ENCODE results near the gene SGMS1.

DNA sequence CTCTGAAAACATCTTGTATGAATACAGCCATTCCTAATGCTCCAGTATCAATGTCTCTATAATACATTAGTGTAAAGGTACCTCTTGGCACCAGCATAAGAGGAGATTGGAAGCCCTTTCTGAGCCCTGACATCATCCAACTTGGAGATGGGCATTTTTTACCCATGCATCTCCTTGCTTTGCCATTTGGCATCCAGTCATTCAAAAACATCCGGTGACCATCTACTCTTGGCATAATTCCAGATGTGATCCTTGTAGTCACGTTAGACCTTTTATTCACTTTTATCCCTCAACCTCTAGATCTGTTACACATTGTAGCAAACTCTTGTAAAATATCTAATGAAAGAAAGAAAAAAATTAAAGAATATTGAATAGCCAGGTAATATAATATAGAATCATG is 17.9 kb upstream of the SGMS1 start:
- TF ChIP-seq, protein P1, sequence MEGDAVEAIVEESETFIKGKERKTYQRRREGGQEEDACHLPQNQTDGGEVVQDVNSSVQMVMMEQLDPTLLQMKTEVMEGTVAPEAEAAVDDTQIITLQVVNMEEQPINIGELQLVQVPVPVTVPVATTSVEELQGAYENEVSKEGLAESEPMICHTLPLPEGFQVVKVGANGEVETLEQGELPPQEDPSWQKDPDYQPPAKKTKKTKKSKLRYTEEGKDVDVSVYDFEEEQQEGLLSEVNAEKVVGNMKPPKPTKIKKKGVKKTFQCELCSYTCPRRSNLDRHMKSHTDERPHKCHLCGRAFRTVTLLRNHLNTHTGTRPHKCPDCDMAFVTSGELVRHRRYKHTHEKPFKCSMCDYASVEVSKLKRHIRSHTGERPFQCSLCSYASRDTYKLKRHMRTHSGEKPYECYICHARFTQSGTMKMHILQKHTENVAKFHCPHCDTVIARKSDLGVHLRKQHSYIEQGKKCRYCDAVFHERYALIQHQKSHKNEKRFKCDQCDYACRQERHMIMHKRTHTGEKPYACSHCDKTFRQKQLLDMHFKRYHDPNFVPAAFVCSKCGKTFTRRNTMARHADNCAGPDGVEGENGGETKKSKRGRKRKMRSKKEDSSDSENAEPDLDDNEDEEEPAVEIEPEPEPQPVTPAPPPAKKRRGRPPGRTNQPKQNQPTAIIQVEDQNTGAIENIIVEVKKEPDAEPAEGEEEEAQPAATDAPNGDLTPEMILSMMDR (IDR thresholded peaks at IDR 0.05): no peak
- TF ChIP-seq POLR2AphosphoS5 (IDR thresholded peaks at IDR 0.05): no peak
